Panc1 (cell line): ENCODE data around the gene SLC22A2.

Source experiments
- POLR2AphosphoS5 ChIP-seq: IDR thresholded peaks from 2 replicates; pipeline ENCODE4 v1.6.1; 2012; ENCODE audit warnings: mild to moderate bottlenecking, low read depth, low read length, moderate library complexity
- SIN3A ChIP-seq: IDR thresholded peaks from 2 replicates; pipeline ENCODE4 v1.6.1; 2012; ENCODE audit warnings: low read depth, mild to moderate bottlenecking, low read length, moderate library complexity, borderline replicate concordance; ENCODE audit not compliant: insufficient read depth
- TCF7L2 ChIP-seq: IDR thresholded peaks from 2 replicates; pipeline ENCODE4 v1.6.1; 2011; ENCODE audit warnings: mild to moderate bottlenecking, low read depth, low read length, inconsistent platforms
- TF ChIP-seq, protein P1 (sequence below): fragments of 450-650 bp; IDR thresholded peaks from 2 replicates; pipeline ENCODE4 v1.5.1; 2017; ENCODE audit warnings: mild to moderate bottlenecking
- TF ChIP-seq, protein P2 (sequence below), 2 experiments: IDR thresholded peaks; 2 replicates each; pipeline ENCODE4 v1.6.1; 2011 to 2012; ENCODE audit warnings: low read depth in 2 of 2, control low read depth in 1 of 2, low read length in 1 of 2, mild to moderate bottlenecking in 1 of 2, moderate library complexity in 1 of 2; ENCODE audit not compliant: insufficient read depth in 1 of 2

- TF ChIP-seq, protein P1, sequence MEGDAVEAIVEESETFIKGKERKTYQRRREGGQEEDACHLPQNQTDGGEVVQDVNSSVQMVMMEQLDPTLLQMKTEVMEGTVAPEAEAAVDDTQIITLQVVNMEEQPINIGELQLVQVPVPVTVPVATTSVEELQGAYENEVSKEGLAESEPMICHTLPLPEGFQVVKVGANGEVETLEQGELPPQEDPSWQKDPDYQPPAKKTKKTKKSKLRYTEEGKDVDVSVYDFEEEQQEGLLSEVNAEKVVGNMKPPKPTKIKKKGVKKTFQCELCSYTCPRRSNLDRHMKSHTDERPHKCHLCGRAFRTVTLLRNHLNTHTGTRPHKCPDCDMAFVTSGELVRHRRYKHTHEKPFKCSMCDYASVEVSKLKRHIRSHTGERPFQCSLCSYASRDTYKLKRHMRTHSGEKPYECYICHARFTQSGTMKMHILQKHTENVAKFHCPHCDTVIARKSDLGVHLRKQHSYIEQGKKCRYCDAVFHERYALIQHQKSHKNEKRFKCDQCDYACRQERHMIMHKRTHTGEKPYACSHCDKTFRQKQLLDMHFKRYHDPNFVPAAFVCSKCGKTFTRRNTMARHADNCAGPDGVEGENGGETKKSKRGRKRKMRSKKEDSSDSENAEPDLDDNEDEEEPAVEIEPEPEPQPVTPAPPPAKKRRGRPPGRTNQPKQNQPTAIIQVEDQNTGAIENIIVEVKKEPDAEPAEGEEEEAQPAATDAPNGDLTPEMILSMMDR, result no peak
- TF ChIP-seq TCF7L2 (no peak), POLR2AphosphoS5 (no peak), SIN3A (no peak)
- TF ChIP-seq, protein P2, sequence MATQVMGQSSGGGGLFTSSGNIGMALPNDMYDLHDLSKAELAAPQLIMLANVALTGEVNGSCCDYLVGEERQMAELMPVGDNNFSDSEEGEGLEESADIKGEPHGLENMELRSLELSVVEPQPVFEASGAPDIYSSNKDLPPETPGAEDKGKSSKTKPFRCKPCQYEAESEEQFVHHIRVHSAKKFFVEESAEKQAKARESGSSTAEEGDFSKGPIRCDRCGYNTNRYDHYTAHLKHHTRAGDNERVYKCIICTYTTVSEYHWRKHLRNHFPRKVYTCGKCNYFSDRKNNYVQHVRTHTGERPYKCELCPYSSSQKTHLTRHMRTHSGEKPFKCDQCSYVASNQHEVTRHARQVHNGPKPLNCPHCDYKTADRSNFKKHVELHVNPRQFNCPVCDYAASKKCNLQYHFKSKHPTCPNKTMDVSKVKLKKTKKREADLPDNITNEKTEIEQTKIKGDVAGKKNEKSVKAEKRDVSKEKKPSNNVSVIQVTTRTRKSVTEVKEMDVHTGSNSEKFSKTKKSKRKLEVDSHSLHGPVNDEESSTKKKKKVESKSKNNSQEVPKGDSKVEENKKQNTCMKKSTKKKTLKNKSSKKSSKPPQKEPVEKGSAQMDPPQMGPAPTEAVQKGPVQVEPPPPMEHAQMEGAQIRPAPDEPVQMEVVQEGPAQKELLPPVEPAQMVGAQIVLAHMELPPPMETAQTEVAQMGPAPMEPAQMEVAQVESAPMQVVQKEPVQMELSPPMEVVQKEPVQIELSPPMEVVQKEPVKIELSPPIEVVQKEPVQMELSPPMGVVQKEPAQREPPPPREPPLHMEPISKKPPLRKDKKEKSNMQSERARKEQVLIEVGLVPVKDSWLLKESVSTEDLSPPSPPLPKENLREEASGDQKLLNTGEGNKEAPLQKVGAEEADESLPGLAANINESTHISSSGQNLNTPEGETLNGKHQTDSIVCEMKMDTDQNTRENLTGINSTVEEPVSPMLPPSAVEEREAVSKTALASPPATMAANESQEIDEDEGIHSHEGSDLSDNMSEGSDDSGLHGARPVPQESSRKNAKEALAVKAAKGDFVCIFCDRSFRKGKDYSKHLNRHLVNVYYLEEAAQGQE (IDR thresholded peaks at IDR 0.05; ENCODE audit: insufficient read depth in 1 of 2, low read depth in 2 of 2, low read length in 1 of 2), result no peak
These were observed 30.9 kb downstream of the SLC22A2 start for GRCh38 chr6:160227769-160228161.
